NCI-H2196 (cell line): ENCODE measurements around the gene CCDC191.
A peak's percentile ranks its signal among the peaks of the same experiment; 100 is the strongest.

Experiments
- DNase-seq: peaks from one replicate; lab custom pipeline; 2025; ENCODE audit not compliant: unreplicated experiment; lab: John Stamatoyannopoulos, UW

CCDC191 gene

GRCh38 chr3:114056130-114057010 lies at the start of gene CCDC191, which contains the start of gene QTRT2:
Gene CCDC191, minus strand, starts transcription at chr3:114056526. Its CDS starts 60 bp downstream, at chr3:114056466.
Gene QTRT2, plus strand, starts transcription at chr3:114056737. Its CDS starts 8,521 bp downstream, at chr3:114065258.
- peak; percentile 100 for DNase-seq

- DNase-seq, result no peak
Measured at GRCh38 chr3:114104414-114104813, 48.1 kb upstream of the CCDC191 start.

GRCh38 chr3:114103858-114104257 lies 47.5 kb upstream of the CCDC191 start:
- DNase-seq, result no peak

- no peak for DNase-seq
Measured at GRCh38 chr3:114103181-114103580, 46.9 kb upstream of the CCDC191 start.

- no peak for DNase-seq
Measured at GRCh38 chr3:114101101-114101500, 44.8 kb upstream of the CCDC191 start.

- no peak for DNase-seq
Measured at GRCh38 chr3:114095796-114096195, 39.5 kb upstream of the CCDC191 start.

- DNase-seq, result no peak
Measured at GRCh38 chr3:114093596-114093995, 37.3 kb upstream of the CCDC191 start.

GRCh38 chr3:114093016-114093380 lies 36.7 kb upstream of the CCDC191 start:
- DNase-seq, result no peak

- DNase-seq, result no peak
Measured at GRCh38 chr3:114092151-114093015, 36.1 kb upstream of the CCDC191 start.

- no peak for DNase-seq
Measured at GRCh38 chr3:114089675-114090074, 33.3 kb upstream of the CCDC191 start.

GRCh38 chr3:114086356-114086755 lies 30.0 kb upstream of the CCDC191 start:
- no peak for DNase-seq

GRCh38 chr3:114083112-114083511 lies 26.8 kb upstream of the CCDC191 start:
- DNase-seq, result no peak

GRCh38 chr3:114081037-114081436 lies 24.7 kb upstream of the CCDC191 start:
- DNase-seq, result no peak

- DNase-seq, result no peak
Measured at GRCh38 chr3:114080201-114080600, 23.9 kb upstream of the CCDC191 start.

GRCh38 chr3:114079761-114080160 lies 23.4 kb upstream of the CCDC191 start:
- DNase-seq, result no peak

- DNase-seq, result no peak
Measured at GRCh38 chr3:114078126-114078525, 21.8 kb upstream of the CCDC191 start.

GRCh38 chr3:114076711-114077110 lies 20.4 kb upstream of the CCDC191 start:
- no peak for DNase-seq

- DNase-seq, result no peak
Measured at GRCh38 chr3:114071786-114072185, 15.5 kb upstream of the CCDC191 start.

- DNase-seq, result no peak
Measured at GRCh38 chr3:114068336-114068735, 12.0 kb upstream of the CCDC191 start.

- DNase-seq, result no peak
Measured at GRCh38 chr3:114067804-114068203, 11.5 kb upstream of the CCDC191 start.

- DNase-seq, result no peak
Measured at GRCh38 chr3:114060906-114061655, 4.8 kb upstream of the CCDC191 start.
